GM18511 (cell line): ENCODE data around the gene SHANK1.

Source experiments
- ATAC-seq: cut with Tn5 transposase; IDR thresholded peaks from one replicate; pipeline ENCODE4 v1.9.1; 2021; ENCODE audit warnings: mild to moderate bottlenecking, moderate library complexity; ENCODE audit not compliant: unreplicated experiment

SHANK1 gene

DNA sequence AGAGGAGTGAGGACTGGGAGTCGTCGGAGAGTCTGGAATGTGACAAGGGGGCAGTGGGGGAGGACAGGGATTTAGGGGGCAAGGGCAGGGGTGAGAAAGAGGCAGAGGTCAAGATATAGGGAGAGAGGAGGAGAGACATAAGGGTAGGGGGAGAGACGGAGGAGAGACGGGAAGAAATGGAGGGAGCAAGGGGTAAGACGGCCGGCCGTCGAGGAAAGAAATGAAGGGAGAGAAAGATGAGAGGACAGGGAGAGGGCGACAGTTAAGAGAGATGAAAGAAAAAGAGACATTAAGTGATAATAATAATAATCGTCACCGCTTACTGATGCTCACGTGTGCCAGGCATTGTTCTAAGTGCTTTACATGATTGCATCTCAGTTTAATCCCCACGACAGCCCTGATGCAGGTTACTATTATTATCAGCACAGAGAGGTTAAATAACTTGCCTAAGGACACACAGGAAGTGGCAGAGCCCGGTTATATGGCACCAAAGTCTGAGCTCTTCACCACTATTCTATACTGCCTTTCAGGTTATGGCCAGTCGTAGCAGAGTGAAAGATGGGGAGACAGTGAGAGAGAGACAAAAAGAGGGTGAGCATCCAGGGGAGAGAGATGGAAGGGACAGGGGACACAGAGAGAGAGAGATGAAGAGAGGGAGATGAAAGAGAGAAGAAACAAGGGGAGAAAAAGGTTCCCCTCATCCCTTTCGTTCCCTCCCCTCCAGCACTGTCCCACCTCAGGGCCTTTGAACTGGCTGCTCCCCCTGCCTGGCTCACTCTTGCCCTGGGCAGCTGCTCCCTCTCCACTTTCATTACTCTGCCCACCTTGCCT, 56.7 kb downstream of the SHANK1 start:
- no peak for ATAC-seq

DNA sequence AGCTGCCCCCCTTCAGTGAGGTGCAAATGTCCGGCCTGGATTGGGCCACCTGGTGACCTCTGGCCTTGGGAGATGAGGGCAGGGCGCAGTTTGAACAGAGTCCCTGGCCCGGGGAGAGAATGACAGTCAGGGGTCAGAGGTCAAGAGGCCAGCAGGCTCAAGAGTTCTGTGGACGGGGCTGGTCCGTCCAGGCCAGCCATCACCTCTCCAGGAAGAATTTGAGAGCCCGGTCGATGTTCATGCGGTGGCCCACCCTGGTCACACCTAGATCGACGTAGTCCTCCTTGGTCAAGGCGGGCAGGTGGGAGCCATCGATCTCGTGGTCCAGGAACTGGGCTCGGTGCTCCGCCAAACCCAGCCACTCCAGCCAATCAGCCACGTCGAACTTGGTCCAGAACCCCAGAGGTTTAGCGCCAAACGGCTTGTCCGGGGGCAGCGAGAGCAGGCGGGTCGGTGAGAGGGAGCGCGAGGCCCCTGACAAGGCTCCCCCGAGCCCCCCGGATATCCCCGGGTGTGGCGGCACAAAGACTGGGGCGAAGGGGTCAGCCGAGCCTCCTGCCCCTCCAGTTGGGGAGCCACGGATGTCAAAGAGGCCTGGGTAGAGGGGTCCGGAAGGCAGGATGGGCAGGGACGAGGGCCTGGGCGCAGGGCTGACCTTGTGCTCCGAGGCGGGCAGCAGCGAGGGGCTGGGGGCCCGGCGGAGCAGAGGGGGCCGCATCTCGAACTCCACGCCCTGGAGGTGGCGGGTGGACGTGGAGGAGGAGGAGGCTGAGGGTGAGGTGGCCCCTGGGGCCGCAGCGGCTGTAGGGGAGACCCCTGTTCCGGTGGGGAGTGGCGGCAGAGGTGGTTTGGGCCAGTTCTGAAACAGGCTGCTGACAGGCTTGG, 57.6 kb downstream of the SHANK1 start:
- ATAC-seq, result no peak

DNA sequence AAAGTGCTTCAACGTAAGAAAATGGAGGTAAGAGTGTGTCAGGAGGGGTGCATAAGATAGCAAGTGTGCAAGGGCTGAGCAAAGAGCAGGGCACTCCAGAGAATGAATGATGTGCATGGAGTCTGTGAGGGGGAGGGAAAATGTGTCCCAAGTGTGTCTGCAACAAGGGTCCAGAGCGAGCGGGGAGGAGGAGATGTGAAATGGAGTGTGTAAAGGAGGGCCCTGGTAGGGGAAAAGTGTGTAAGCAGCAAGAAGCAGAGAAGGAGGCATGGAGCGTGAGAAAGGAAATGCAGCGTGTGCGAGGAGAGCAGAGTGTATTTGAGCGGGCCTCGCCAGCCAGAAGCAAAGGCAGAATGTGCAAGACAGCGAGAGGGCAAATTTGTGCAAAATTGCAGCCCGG, 58.6 kb downstream of the SHANK1 start:
- no peak for ATAC-seq

GRCh38 chr19:50660088-50660366, 59.6 kb downstream of the SHANK1 start:
- no peak for ATAC-seq

- no peak for ATAC-seq
Observed at GRCh38 chr19:50659318-50660087, 60.1 kb downstream of the SHANK1 start.

GRCh38 chr19:50658441-50659317, 60.9 kb downstream of the SHANK1 start:
- no peak for ATAC-seq

- ATAC-seq, result no peak
Observed at GRCh38 chr19:50657712-50658440, 61.7 kb downstream of the SHANK1 start.

DNA sequence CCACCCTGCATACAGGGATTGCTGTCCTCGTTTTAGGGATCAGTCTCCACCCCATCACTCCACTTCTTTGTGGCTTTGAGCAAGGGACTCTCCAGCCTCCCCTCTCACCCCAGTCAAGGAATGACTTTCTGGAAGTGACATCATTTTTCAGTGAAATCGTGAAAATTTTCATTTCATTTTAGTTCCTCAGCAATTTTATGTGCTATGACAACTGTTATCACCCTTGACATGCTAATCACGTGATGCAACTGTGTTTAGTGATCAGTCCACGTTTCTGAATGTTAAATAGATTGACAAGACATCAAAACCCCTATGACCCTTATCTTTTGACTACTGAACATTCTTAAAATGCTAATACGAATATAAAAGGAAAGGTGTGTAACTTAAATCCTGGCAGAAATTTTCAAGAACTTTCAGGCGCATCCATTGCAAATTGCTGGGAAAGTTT, 62.4 kb downstream of the SHANK1 start:
- ATAC-seq, result no peak

- no peak for ATAC-seq
Observed at GRCh38 chr19:50654882-50655281, 64.7 kb downstream of the SHANK1 start.

DNA sequence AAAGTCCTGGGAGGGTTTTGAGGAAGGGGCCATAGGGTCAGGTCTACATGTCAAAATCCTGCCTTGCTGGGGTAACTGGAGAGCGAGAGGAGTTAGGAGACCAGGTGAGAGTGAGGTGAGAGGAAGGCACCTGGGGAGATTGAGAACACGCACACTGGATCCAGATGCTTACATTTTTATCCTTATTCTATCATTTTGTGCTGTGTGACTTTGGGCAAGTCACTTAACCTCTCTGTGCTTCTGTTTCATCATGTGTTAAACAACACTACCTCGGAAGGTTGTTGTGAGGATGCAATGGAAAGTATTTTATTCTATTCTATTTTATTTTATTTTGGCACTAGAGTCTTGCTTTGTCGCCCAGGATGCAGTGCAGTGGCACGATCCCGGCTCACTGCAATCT, 66.9 kb downstream of the SHANK1 start:
- no peak for ATAC-seq

GRCh38 chr19:50651174-50651573, 68.4 kb downstream of the SHANK1 start:
- no peak for ATAC-seq

GRCh38 chr19:50649433-50650391, 69.9 kb downstream of the SHANK1 start, which contains the start of gene C19orf81:
C19orf81 (plus strand) TSS chr19:50649445; CDS start chr19:50649445, 0 bp downstream.
- no peak for ATAC-seq

DNA sequence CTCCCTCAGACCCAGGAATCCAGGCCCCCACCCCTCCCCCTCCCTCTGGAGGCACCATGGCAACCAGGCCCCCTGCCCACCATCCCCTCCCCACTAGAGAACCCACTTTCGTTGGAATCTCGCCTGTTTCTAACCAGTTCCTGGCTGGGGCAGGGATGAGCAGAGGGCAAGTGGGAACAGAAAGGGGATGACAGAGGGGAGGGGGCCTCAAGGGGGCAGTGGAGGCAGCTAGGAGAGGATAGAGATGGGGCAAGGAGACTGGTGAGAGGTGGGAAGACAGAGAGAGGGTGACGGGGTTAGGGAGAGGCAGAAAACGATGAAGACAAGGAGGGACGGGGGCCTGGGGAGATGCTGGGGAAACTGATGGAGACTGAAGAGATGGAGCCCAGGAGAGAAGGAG, 70.9 kb downstream of the SHANK1 start:
- no peak for ATAC-seq

DNA sequence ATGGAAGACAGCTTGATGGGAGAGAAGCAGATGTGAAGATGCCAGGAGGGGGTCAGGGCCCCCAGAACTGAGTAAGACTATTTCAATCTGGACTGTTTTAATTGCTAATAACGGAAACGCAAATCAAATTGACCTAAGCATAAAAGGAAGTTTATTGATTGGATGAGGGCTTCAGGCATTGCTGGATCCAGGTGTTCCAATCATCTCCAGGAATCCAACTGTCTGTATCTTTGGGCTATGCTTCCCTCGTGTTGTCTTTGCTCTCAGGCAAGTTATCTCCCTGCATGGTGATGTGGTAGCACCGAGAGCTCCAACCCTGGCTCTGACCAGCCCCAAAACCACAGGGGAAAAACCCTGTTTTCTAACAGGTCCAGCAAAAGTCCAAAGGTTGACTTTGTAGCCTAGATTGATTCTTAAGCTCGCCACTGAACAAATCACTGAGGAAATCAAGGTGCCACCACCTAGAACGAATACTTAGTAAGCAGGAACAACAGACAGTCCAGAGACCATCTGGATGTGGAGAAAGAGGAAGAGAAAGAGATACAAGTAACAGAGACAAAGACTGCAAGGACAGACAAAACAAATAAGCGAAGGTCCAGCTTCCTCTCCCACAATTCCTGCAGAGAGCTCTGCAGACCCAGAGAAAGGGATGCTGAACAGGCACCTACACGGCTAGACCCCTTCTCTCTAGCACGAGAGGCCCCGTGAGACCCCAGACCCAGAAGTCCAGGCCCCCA, 71.6 kb downstream of the SHANK1 start:
- no peak for ATAC-seq

DNA sequence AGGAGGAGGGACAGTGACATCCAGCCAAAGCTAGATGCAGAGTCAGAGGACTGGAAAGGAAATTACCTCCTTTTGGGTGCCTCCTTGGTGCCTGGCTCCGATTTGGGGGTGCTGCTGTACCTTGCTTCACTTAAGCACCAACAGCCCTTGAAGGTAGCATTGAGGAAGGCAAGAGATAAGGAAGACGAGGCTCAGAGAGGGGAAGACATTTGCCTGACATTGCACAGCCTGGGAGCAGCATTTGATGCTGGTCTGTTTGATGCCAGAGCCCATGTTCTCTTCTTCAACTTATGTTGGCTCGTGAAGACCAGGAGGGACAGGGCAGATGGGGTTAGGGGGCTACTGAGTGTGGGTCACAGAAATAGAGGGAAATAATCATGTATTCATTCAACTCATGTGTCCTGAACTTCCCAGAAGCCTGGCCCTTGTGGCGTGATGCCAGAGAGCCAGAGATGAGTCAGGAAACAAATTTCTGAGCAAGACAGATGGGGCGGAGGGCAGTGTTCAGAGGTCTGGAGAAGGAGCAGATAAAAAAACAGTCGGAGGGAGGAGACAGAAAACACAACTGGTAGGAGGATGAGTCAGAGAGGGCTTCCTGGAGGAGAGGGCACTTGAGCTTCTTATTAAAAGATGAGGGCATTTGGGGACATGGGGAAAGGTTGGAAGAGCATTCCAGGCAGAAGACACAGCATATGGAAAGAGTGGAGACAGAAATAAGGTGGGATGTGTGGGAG, 73.4 kb downstream of the SHANK1 start:
- no peak for ATAC-seq

- ATAC-seq, result no peak
Observed at GRCh38 chr19:50645107-50645506, 74.5 kb downstream of the SHANK1 start.

DNA sequence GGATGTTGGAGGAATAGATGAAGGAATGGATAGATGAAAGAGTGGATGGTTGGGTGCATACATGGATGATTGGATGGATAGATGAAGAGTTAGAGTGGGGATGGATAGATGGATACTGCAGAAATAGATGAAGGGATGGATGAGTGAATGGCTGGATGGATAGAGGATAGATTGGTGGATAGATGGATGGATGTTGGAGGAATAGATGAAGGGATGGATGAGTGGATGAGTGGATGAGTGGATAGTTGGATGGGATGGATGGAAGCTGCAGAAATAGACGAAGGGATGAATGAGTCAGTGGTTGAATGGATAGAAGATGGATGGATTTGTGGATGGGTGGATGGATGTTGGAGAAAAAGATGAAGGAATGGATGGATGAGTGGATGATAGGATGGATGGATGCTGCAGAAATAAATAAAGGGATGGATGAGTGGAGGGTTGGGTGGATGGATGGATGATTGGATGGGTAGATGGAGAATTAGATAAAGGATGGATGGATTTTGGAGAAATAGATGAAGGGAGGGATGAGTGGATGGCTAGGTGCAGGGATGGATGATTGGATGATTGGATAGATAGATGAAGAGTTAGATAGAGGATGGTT, 75.2 kb downstream of the SHANK1 start:
- ATAC-seq, result no peak
